ENCODE data around the gene KIF18B.
A peak's percentile ranks its signal among the peaks of the same experiment; 100 is the strongest.

KIF18B gene

DNA sequence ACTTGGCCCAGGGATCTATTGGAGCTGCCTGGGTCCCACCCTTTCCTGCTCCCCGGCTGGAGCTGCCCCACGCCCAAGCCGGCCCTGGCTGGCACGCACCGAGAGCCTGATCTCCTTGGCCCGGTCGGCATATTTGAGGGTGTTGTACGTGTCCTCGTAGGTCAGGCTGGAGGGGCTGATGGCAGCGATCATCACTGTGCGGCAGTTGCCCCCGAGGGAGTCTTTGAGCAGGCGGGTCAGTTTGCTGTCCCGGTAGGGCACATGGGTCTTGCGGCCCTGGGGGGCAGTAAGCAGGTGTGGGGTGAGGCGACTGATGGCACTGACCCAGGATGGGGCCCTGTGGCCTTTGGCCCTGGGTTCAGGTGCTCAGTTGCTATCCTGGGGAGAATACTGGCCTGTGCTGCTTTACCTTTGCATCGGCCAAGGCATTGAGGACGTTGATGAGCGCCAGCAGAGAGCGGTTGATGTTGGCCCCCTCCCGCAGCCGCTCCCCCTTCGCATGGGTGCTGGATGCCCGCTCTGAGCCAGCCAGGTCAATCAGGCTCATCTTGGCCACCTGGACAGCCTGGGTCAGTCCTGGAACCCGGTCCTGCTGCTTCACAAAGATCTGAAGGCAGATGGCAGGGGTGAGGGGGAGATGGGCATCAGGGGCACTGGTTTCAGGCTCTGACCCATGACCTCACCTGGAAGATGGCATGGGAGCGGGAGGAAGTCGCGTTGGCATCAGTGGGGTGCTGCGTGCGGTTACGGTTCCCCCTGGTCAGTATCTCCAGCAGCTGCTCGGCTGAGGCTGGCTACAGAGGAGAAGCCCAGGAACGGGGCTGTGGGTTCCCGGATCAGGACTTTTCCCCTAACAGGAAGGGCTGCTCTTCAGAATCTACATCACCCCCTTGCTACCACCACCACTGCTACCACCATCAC, 13.5 kb downstream of the KIF18B start:
- no peak for DNase-seq

GRCh38 chr17:44932787-44933097, 14.8 kb downstream of the KIF18B start:
- DNase-seq = no peak

DNA sequence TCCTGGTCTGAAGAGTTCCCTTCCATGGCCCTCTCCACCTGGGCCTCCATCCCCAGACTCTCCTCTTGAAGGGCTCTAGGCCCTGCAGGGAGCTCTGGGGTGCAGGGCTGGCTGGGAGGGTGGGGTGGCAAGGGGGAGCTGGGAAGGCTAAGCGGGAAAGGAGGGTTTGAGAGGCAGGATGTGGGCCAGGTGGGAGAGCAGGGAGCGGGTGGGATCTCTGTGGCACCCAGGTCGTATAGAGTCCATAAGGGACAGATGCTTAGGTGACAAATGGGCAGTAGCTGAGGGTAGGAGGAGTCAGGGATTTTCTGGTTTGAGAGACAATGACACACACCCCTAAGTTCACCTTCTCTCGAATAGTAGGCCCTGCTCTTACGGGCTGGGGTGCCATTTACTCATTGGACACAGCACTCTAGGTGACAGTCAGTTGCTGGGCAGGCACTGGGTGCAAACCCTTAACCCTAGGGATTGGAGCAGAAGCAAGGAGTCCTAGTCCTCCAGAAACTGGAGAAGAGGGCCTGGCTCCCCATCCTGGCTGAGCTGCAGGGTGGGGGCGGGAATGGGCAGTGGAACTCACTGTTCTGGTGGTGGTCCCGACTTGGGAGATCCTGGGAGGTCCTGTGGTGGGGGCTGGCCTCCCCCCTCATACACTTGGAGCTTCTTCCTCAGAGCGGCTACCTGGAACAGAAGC, 15.3 kb downstream of the KIF18B start:
- no peak for DNase-seq

- no peak for DNase-seq
Observed at GRCh38 chr17:44931376-44931775, 16.2 kb downstream of the KIF18B start.

GRCh38 chr17:44930667-44931066, 16.9 kb downstream of the KIF18B start:
- DNase-seq = no peak

- no peak for DNase-seq
Observed at GRCh38 chr17:44928950-44929720, 18.4 kb downstream of the KIF18B start.

DNA sequence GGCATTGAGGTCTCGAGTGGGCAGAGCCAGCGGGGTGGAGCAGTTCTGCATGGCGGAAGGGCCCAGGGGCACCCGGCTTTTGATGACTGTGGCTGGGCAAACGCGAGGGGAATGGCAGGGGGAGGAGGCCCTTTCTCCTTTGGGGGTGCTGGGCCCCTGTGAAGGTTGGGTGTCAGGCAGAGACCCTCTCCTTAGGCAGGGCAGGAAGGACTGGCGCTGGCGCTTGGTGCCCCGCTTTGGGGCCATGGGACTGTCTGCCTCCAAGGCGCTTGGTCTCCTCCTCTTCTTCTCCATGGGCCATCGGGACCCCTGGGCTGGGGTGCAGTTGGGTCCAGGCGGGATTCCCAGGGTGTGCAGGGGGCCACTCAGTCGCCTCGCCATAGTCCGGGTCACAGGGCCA, 19.4 kb downstream of the KIF18B start:
- DNase-seq = no peak

GRCh38 chr17:44927696-44928095, 19.9 kb downstream of the KIF18B start:
- no peak for DNase-seq

DNA sequence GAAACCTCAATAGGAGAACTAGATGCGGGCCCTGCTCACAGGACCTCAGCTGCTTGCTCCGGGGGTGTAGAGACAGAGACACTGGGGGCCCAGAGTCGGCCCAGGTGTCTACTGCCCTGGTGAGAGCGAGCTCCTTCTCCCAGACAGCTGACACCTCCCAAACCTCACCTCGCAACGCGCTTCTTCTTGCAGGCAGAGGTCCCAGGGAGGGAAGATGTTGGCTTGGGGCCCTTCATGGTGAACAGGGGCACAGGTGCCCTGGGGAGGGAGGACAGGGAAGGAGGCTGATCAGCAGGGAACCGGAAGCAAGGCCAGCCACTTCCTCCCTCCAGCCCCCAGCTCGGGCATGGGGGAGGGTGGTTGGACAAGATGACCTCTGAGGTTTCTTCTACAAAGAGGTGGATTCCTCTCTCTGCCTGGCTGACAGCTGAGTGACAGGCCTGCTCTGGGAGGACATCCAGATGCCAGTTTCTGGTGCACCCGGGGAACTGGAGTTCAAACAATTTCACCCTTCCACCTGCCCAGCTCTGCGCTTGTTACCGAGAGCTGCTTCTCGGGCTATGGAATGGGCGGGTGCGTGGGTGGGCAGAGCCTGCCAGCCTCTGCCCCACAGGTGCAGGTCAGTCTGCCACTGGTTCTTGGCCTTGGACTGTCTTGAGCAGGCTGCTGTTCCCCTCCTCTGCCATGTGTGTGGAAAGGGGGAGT, 20.6 kb downstream of the KIF18B start:
- DNase-seq = no peak

DNA sequence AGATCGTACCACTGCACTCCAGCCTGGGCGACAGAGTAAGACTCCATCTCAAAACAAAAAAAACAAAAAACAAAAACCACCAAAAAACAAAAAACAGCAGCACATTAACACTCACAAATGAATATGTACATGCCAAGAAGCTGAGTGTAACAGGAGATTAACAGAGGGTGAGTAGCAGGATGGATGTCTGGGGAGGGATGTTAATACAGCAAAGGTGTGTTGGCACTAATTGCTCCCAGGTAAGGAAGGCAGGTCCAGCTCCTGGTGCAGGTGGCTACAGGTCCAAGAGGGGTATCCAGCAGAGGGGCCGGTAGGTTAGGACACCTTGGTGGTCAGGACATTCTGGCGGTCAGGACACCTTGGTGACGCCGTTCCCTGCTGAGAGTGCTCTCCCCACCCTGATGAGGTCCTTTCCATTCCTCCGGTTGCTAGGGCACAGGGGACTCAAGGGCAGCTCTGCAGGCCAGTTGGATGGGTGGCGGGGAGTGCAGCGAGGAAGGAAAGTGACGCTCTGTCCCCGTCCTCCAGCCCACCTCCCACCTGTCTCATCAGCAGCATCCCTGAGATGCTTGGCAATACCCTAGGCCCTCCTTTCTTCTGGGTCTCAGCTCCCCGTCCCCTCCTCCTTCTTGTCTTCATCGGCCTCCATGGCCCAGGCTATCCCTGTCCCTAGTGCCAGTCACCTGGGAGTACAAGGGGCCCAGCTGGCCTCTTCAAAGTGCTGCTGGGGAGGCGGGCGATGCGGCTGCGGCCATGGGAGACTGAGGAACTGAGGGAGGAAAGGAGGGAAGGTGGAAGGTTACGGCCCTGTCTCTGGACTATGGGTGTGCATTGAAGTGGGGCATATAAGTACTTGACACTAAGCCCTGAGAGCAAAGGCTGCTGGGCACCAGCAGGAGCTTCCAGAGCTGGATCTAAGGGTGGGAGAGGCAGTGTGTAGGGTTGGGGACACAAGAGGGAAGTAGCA, 21.6 kb downstream of the KIF18B start:
- DNase-seq = no peak

GRCh38 chr17:44924107-44924544, 23.4 kb downstream of the KIF18B start:
- DNase-seq = no peak

GRCh38 chr17:44922746-44923470, 24.7 kb downstream of the KIF18B start:
- DNase-seq = no peak

DNA sequence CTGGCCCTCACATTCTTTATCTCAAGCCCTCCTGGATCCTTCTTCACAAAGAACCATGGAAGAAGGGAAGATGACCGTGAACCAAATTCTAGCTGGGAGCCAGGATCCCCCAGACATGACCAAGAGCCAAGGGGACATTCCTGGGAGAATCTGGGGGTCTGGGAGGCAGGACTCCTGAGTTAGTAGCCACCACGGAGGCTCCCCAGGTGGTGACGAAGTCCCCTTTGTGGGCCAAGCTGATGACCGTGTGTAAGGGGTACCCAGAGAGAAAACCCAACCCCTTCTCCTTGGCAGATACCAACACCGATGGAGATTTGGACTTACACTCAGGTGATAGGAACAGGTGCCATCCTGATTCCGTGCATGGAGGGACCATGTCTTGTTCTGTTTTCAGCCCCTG, 25.4 kb downstream of the KIF18B start:
- no peak for DNase-seq

DNA sequence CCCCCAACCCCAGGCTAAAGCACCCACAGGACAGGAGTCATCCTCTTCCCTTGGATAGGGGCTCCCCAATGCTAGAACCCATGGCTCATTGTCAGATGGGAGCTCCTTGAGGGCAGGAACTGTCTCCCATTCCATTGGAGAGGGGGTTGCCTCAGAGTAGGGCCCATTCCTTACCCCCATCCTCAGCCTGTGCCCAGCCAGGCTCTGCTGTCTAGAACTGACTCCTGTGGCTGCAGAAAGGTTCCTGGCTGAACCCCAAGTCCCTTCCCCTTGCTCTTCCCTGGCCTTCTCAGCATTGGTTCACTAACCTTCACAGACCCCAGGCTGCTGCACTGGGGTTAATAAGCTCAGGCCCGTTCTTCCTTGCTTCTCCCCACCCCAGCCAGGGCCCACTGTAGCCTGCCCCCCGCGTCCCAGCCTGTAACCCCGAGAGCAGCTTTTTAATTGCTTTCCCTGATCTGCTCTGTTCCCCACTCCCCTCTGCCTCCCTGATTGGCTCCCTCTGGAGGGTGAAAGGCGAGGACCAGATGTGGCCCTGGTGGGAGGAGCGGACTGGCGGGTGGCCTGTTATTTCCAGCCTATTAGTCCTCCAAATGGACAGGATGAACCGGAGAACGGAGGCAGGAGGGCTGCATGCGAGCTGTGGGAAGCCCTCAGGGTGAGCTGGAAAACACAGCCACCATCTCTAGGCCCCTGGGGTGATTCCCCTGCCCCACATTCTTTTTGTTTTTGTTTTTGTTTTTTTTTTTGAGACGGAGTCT, 26.3 kb downstream of the KIF18B start:
- DNase-seq = no peak

GRCh38 chr17:44920565-44920940, 27.0 kb downstream of the KIF18B start:
- DNase-seq = no peak

- DNase-seq = peak; percentile 38 to 59
Observed at GRCh38 chr17:44919885-44920564, 27.5 kb downstream of the KIF18B start.

DNA sequence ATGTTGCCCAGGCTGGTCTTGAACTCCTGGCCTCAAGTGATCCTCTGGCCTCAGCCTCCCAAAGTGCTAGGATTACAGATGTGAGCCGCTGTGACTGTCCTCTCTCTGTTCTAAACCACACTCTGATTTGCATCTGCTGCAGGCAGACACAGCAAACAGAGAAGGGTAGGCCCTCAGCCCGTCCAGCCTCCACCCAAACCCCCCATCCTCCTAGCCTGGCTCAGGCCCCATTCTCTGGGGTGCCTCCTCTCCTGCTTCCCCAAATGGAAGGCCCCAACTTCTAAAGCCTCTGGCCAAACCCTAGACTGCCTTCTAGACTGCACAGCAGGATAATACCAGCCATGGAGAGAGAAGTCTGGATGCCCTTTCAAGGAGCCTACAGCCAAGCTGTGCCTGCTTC, 28.2 kb downstream of the KIF18B start:
- no peak for DNase-seq

DNA sequence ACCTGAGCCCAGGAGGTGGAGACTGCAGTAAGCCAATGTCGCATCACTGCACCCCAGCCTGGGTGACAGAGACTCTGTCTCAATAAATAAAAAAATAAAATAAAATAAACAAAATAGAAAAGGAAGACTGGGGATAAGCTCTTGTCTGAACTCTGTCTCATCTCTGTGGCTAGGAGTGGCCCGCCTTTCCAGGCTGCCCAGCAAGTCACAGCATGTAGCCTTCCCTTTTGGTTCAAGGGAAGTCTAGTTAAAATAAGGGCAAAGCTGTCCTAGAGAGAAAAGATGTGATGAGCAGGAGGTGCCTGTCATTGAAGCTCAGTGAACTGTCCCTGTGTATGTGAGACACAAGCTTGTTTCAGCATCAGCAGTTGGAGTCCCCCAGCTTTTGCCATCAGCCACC, 29.6 kb downstream of the KIF18B start:
- DNase-seq = no peak

GRCh38 chr17:44917456-44917855, 30.1 kb downstream of the KIF18B start:
- no peak for DNase-seq

- DNase-seq = no peak
Observed at GRCh38 chr17:44916781-44917241, 30.8 kb downstream of the KIF18B start.
